GM10266 (cell line): Measurements from ENCODE around the gene SHKBP1.

Source experiments
- DNase-seq: peaks from one replicate; pipeline ENCODE4 v3.0.0; 2012; ENCODE audit errors: extremely low spot score
- TF ChIP-seq, protein P1 (sequence below): IDR thresholded peaks from 2 replicates; pipeline ENCODE4 v1.5.1; 2012; ENCODE audit warnings: mild to moderate bottlenecking, low read depth; ENCODE audit not compliant: control insufficient read depth, insufficient read depth; ENCODE audit errors: missing control alignments

Gene SHKBP1

GRCh38 chr19:40570313-40571004 lies 6.2 kb upstream of the SHKBP1 start:
- peak; percentile 99 for DNase-seq
- TF ChIP-seq, protein P1, sequence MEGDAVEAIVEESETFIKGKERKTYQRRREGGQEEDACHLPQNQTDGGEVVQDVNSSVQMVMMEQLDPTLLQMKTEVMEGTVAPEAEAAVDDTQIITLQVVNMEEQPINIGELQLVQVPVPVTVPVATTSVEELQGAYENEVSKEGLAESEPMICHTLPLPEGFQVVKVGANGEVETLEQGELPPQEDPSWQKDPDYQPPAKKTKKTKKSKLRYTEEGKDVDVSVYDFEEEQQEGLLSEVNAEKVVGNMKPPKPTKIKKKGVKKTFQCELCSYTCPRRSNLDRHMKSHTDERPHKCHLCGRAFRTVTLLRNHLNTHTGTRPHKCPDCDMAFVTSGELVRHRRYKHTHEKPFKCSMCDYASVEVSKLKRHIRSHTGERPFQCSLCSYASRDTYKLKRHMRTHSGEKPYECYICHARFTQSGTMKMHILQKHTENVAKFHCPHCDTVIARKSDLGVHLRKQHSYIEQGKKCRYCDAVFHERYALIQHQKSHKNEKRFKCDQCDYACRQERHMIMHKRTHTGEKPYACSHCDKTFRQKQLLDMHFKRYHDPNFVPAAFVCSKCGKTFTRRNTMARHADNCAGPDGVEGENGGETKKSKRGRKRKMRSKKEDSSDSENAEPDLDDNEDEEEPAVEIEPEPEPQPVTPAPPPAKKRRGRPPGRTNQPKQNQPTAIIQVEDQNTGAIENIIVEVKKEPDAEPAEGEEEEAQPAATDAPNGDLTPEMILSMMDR: no peak

DNA sequence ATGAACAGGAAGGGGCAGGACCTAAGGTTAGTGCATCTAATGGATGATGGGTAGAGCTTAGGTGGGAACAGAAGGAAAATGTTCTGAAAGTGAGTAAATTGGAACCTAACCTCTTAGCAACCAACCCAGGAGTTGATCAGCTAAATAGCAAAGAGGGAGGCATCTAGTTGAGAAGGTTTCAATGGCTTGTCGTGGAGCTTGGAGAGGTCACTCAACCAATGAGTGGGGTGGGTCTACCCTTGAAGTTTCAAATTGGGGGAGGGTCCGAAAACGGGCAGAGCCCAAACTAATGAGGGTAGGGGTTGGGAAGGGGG lies 5.7 kb upstream of the SHKBP1 start:
- no peak for DNase-seq
- TF ChIP-seq, protein P1: no peak

DNA sequence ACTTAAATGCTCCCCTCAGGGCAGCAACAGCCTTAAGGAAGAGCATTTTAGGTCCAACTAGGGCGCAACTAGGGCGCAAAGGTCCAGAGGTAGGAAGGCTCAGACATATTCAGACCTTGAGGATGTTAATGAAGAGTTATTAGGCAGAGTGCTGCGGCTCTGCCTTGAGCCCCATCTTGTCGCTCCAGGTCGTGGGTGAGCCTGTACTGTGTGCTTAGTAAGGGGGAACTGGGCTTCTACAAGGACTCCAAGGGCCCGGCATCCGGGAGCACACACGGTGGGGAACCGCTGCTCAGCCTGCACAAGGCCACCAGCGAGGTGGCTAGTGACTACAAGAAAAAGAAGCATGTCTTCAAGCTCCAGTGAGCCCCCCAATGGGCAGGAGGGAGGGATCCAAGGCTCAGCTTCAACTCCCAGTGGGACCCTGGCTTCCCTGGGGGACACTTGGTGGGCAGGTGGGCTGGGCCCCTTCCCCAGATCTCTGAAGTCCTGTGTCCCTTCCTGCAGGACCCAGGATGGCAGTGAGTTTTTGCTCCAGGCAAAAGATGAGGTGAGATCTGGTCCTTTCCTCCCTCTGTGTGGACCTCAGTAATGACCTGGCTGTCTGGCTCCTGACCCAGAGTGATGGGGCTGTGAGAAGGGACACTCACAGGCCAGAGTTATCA lies 4.7 kb upstream of the SHKBP1 start:
- TF ChIP-seq, protein P1: no peak
- DNase-seq: no peak

- no peak for DNase-seq
- TF ChIP-seq, protein P1: no peak
Measured at GRCh38 chr19:40575326-40575725, 1.3 kb upstream of the SHKBP1 start.

DNA sequence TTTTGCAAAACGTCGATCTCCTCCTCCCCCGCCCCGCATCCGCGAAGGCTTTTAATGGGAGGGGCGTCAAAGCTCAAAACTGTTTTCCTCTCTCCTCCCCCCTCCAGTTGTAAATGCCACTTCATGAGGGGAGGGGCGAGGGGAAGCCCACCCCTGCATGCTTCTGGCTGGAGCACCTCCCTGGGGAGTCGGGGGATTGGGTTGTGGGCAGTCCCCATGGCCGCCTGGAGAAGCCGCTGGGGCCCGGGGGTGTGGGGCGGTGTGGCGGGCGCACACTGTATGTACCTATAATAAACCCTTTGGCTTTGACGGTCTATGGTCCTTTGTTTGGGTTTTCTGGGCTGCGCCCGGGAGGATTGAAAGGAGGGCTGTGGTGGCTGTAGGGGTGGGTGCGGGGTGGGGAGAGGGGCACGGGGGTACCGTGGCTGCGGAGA lies 505 bp upstream of the SHKBP1 start:
- TF ChIP-seq, protein P1: no peak
- DNase-seq: no peak

- TF ChIP-seq, protein P1: no peak
- DNase-seq: no peak
Measured at GRCh38 chr19:40578442-40578908, 1.8 kb downstream of the SHKBP1 start.

DNA sequence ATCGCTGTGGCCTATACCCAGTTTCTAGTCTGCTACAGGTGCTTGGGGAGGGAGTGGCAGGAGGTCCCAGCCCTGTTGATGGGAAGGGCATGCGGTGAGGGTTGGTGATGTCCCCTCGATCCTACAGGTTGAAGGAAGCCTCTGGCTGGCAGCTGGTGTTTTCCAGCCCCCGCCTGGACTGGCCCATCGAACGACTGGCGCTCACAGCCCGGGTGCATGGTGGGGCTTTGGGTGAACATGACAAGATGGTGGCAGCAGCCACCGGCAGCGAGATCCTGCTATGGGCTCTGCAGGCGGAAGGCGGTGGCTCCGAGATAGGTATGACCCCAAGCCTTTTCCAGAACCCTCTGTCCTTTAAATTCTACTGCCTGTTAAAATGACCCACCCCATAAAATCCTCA lies 3.9 kb downstream of the SHKBP1 start:
- TF ChIP-seq, protein P1: no peak
- no peak for DNase-seq
